Mucosa of descending colon (tissue), 3 donors: ENCODE results near the gene DOK7. TPM values are rescaled to one million over a fixed set of nuclear protein-coding genes. Genes with fewer than 3 reads are reported as not detected.
"Not testable (repeated sequence)": the region's sequence is repeated elsewhere in the genome, so short reads cannot be mapped to it uniquely, and the experiment has no call there.

Experiments
- ATAC-seq: fragments of 200-7000 bp; cut with Tn5 transposase; one replicate; pipeline ENCODE4 v1.9.1; 2020; ENCODE audit warnings: mild to moderate bottlenecking, moderate library complexity
- DNase-seq, 3 donors: peaks; one replicate each; pipeline ENCODE4 v3.0.0-alpha.2; 2020
- H3K36me3 ChIP-seq: fragments of 200-600 bp; one replicate; pipeline ENCODE4 v1.8.0; 2021; ENCODE audit warnings: low read depth, mild to moderate bottlenecking
- H3K4me1 ChIP-seq: fragments of 200-600 bp; one replicate; pipeline ENCODE4 v1.8.0; 2021; ENCODE audit warnings: low read depth, mild to moderate bottlenecking
- H3K4me3 ChIP-seq: fragments of 200-600 bp; one replicate; pipeline ENCODE4 v1.8.0; 2021; ENCODE audit warnings: mild to moderate bottlenecking
- H3K9me3 ChIP-seq: fragments of 200-600 bp; one replicate; pipeline ENCODE4 v1.8.0; 2021; ENCODE audit warnings: mild to moderate bottlenecking
- intact Hi-C, 2 donors: fragments of 100-400 bp; cut with DNase I in 1 of 2; cut with micrococcal nuclease in 1 of 2; formaldehyde crosslinking; loops; one replicate each; pipeline versions ENCODE4 v1.11.0 to v1.11.1; 2022; cut with DNase I, micrococcal nuclease
- total RNA-seq, 3 donors: library from RNA; stranded (reverse); fragmentation: NEBNext Ultra II Directional in 2 of 3; extraction: Animal tissue kit (Norgen Biotek cat#: 25700) in 2 of 3; gene quantifications; one replicate each; pipeline versions ENCODE4 v1.2.1 to v1.2.4, GENCODE V29; 2021 to 2023
- TF ChIP-seq, protein P1 (sequence below): fragments of 200-600 bp; IDR thresholded peaks from one replicate; pipeline ENCODE4 v1.8.0; 2022; ENCODE audit warnings: antibody characterized with exemption, mild to moderate bottlenecking
- donor health status: DM: no; HTN: no; CAD: no; lungs with moderate emphysema.
- donor health status: DM: no; HTN: no; CAD: no.
- donor health status: DM: no; HTN: yes; CAD: no.

DOK7 gene
- total RNA-seq, 3 donors from 2014 or later = 0.28 to 0.61 (median 0.39) TPM

DNA sequence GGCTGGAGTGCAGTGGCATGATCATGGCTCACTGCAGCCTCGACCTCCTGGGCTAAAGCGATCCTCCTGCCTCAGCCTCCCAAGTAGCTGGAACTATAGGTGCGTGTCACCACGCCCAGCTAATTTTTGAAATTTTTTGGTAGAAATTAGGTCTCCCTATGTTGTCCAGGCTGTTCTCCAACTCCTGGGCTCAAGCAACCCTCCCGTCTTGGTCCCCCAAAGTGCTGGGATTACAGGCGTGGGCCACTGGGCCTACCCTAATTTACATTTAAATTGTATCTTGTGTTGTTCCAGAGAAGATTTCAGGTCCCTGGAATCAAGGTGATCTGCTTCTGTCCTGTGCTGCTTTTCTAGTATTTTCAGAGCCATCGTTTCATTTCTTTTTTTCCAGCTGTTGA, 70.3 kb downstream of the DOK7 start:
- peaks cover 18% of the 10 kb centered on the region for H3K4me1 ChIP-seq
- intact Hi-C loops = no loop called here
- TF ChIP-seq, protein P1, sequence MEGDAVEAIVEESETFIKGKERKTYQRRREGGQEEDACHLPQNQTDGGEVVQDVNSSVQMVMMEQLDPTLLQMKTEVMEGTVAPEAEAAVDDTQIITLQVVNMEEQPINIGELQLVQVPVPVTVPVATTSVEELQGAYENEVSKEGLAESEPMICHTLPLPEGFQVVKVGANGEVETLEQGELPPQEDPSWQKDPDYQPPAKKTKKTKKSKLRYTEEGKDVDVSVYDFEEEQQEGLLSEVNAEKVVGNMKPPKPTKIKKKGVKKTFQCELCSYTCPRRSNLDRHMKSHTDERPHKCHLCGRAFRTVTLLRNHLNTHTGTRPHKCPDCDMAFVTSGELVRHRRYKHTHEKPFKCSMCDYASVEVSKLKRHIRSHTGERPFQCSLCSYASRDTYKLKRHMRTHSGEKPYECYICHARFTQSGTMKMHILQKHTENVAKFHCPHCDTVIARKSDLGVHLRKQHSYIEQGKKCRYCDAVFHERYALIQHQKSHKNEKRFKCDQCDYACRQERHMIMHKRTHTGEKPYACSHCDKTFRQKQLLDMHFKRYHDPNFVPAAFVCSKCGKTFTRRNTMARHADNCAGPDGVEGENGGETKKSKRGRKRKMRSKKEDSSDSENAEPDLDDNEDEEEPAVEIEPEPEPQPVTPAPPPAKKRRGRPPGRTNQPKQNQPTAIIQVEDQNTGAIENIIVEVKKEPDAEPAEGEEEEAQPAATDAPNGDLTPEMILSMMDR = no peak
- ATAC-seq (no peak), DNase-seq (no peak)
- H3K4me3 ChIP-seq = no peak overlapping the region
- H3K9me3 ChIP-seq = peaks cover 5% of the 10 kb centered on the region
- H3K36me3 ChIP-seq = no peaks in the 10 kb centered on the region

DNA sequence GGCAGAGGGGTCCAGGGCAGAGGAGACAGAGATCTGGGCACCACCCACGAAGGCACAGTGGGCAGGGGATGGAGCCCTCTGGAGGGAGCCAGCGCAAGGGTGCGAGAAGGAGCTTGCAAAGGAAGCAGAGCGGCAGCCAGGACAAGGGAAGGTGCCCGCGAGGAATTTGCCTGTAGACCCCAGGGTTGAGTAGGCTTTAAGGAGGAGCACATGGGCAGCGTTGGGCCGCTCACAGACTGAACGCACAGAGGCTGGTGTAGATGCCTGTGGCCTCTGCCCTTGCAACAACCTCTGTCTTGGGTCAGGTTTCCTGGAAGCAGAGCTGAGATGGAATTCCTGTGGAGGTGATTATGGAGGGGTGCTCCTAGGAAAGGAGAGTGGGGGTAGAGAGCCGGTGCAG, 72.7 kb downstream of the DOK7 start:
- H3K4me3 ChIP-seq, ATAC-seq, H3K36me3 ChIP-seq, intact Hi-C loops: not testable (repeated sequence)
- Histone ChIP-seq H3K4me1 (peaks cover 14% of the 10 kb centered on the region), H3K9me3 (peaks cover 12% of the 10 kb centered on the region)
- DNase-seq = peak in 1 of 3 donors; percentile 20

DNA sequence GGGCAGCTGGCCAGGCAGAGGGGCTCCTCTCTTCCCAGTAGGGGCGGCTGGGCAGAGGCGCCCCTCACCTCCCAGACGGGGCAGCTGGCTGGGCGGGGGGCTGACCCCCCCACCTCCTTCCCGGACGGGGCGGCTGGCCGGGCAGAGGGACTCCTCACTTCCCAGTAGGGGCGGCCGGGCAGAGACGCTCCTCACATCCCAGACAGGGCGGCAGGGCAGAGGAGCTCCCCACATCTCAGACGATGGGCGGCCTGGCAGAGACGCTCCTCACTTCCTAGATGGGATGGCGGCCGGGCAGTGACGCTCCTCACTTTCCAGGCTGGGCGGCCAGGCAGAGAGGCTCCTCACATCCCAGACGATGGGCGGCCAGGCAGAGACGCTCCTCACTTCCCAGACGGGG, 75.8 kb downstream of the DOK7 start:
- H3K9me3 ChIP-seq = peaks cover 12% of the 10 kb centered on the region
- intact Hi-C loops, DNase-seq, H3K4me3 ChIP-seq, H3K36me3 ChIP-seq, ATAC-seq, H3K4me1 ChIP-seq: not testable (repeated sequence)

DNA sequence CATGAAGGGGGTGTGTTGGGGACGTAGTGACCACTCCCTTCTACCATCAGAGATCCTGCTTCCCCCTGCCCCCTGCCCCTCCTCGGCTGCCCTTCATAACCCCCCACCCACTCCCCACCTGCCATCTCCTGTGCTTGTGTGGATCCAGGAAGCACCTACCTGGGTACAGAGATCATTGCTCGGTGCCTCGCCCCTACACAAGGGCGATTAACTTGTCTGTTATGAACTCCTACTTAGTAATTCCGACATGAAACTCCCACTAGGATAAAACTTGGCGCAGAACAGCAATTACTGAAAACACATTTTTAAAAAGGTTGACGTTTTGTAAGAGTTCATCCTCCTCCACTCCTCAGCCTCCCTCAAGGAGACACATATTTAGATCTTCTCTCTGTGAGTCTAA, 80.3 kb downstream of the DOK7 start:
- ATAC-seq, H3K36me3 ChIP-seq, H3K9me3 ChIP-seq, H3K4me1 ChIP-seq, intact Hi-C loops, H3K4me3 ChIP-seq, DNase-seq: not testable (repeated sequence)

Other genes with a start within 250 kb of the DOK7 start
- gene MSANTD1, start 214.1 kb upstream of the DOK7 start, total RNA-seq = 1 to 10 TPM in 1 of 3 donors, under 1 TPM in 2; 0.58 to 1.3 (median 0.69) TPM
- 10 to 100 TPM; 16.4 to 28.9 (median 16.8) TPM for gene RGS12, start 170.3 kb upstream of the DOK7 start, total RNA-seq
- under 1 TPM in 1 of 3 donors, not detected in 2; 0.95 TPM for gene HGFAC, start 21.3 kb upstream of the DOK7 start, total RNA-seq
- gene LRPAP1, start 69.1 kb downstream of the DOK7 start, total RNA-seq = 100 to 1,000 TPM; 109 to 139 (median 137) TPM